Endothelial cell of umbilical vein (primary cell): ENCODE data around the gene UNC5A. TPM values are rescaled to one million over a fixed set of nuclear protein-coding genes. Genes with fewer than 3 reads are reported as not detected.

ENCODE experiments used
- BruUV-seq: library from RNA; stranded (reverse); fragments of 400-500 nt; replicated peaks from 2 replicates; lab custom pipeline; 2021; lab: Mats Ljungman, UMichigan
- CTCF ChIA-PET: fragments of 300-600, 350-600 bp; sonication (Branson Sonifier 250); formaldehyde crosslinking; loops from one replicate; lab custom pipeline; 2021; ENCODE audit warnings: antibody characterized with exemption, inconsistent platforms; lab: Charles Lee
- POLR2A ChIA-PET: fragments of 300-600, 350-600 bp; sonication (Branson Sonifier 250); formaldehyde crosslinking; loops from one replicate; lab custom pipeline; 2021; ENCODE audit warnings: antibody characterized with exemption, inconsistent platforms; lab: Charles Lee
- DNase-seq: peaks from one replicate; pipeline ENCODE4 v3.0.0-alpha.2; 2011; ENCODE audit warnings: low read depth, low spot score
- FAIRE-seq: peaks from 2 replicates; lab custom pipeline; 2011; peaks lifted over from hg19 to GRCh38; lab: Jason Lieb, UNC
- H2AFZ ChIP-seq: 2 replicates; pipeline ENCODE4 v1.6.0; 2012; ENCODE audit warnings: low read depth, low read length, control low read depth, inconsistent platforms
- H3K27ac ChIP-seq: 2 replicates; pipeline ENCODE4 v1.5.1; 2011; ENCODE audit warnings: low read depth, mild to moderate bottlenecking, control low read depth, low read length, moderate library complexity; ENCODE audit not compliant: insufficient read depth
- H3K27me3 ChIP-seq, 2 experiments: 2 replicates each; pipeline versions ENCODE4 v1.6.0 to v1.6.1; 2011; ENCODE audit warnings: low read length in 2 of 2, mixed read lengths in 1 of 2; ENCODE audit not compliant: control insufficient read depth in 2 of 2, insufficient read depth in 2 of 2
- H3K36me3 ChIP-seq, 2 experiments: 2 replicates in 1 of 2; 3 replicates in 1 of 2; pipeline ENCODE4 v1.5.1; 2011; ENCODE audit warnings: low read length in 2 of 2, mild to moderate bottlenecking in 1 of 2, moderate library complexity in 1 of 2; ENCODE audit not compliant: control insufficient read depth in 2 of 2, insufficient read depth in 2 of 2; ENCODE audit errors: extremely low read depth in 1 of 2
- H3K4me1 ChIP-seq: 3 replicates; pipeline ENCODE4 v1.5.1; 2011; ENCODE audit warnings: mild to moderate bottlenecking, low read length; ENCODE audit not compliant: control insufficient read depth, insufficient read depth; ENCODE audit errors: extremely low read depth
- H3K4me2 ChIP-seq: 2 replicates; pipeline ENCODE4 v1.6.1; 2011; ENCODE audit warnings: low read length, control low read depth, mixed read lengths; ENCODE audit not compliant: insufficient read depth
- H3K4me3 ChIP-seq, 3 experiments: fragments of 200-600 bp in 1 of 3; sonication (generic), shearing (Covaris generic) in 1 of 3; replicated peaks in 1 of 3; 2 replicates each; pipeline ENCODE4 v1.5.1; 2011 to 2016; ENCODE audit warnings: control low read depth in 3 of 3, low read length in 3 of 3, mild to moderate bottlenecking in 2 of 3, inconsistent platforms in 1 of 3, low read depth in 1 of 3, moderate library complexity in 1 of 3; ENCODE audit not compliant: insufficient read depth in 1 of 3
- H3K79me2 ChIP-seq: 2 replicates; pipeline ENCODE4 v1.6.0; 2012; ENCODE audit warnings: low read length, inconsistent platforms; ENCODE audit not compliant: control insufficient read depth, insufficient read depth
- H3K9ac ChIP-seq: replicated peaks from 2 replicates; pipeline ENCODE3; 2011; ENCODE audit warnings: low read length, control low read depth; ENCODE audit not compliant: insufficient read depth; ENCODE audit errors: extremely low read depth
- H3K9me1 ChIP-seq: replicated peaks from 3 replicates; pipeline ENCODE4 v1.6.0; 2011; ENCODE audit warnings: mild to moderate bottlenecking, low read length; ENCODE audit not compliant: control insufficient read depth, insufficient read depth; ENCODE audit errors: extremely low read depth
- H3K9me3 ChIP-seq: replicated peaks from 2 replicates; pipeline ENCODE4 v1.5.1; 2012; ENCODE audit warnings: low read length, inconsistent platforms; ENCODE audit not compliant: control insufficient read depth, insufficient read depth
- H4K20me1 ChIP-seq: replicated peaks from 2 replicates; pipeline ENCODE3; 2011; ENCODE audit warnings: mild to moderate bottlenecking, low read length; ENCODE audit not compliant: control insufficient read depth, insufficient read depth; ENCODE audit errors: extremely low read depth
- EZH2 ChIP-seq: IDR thresholded peaks from 2 replicates; pipeline ENCODE4 v1.6.1; 2012; ENCODE audit warnings: borderline replicate concordance, low read depth, mild to moderate bottlenecking, moderate library complexity, low read length, inconsistent platforms; ENCODE audit not compliant: severe bottlenecking
- FOS ChIP-seq: IDR thresholded peaks from 2 replicates; pipeline ENCODE4 v1.6.1; 2011; ENCODE audit warnings: mild to moderate bottlenecking, low read length, moderate library complexity, borderline replicate concordance; ENCODE audit not compliant: insufficient read depth
- GATA2 ChIP-seq: IDR thresholded peaks from 2 replicates; pipeline ENCODE4 v1.7.0; 2011; ENCODE audit warnings: low read depth, mild to moderate bottlenecking, moderate library complexity, mixed read lengths, low read length; ENCODE audit not compliant: insufficient read length, insufficient read depth
- JUN ChIP-seq: IDR thresholded peaks from 2 replicates; pipeline ENCODE4 v1.6.1; 2011; ENCODE audit warnings: borderline replicate concordance, low read depth; ENCODE audit not compliant: insufficient read length, insufficient read depth
- MYC ChIP-seq: IDR thresholded peaks from one replicate; pipeline ENCODE4 v1.6.1; 2011; ENCODE audit warnings: mild to moderate bottlenecking, low read depth, low read length
- POLR2A ChIP-seq: IDR thresholded peaks from 2 replicates; pipeline ENCODE4 v1.6.1; 2012; ENCODE audit warnings: low read depth, mild to moderate bottlenecking, control low read depth, low read length
- POLR2AphosphoS5 ChIP-seq: IDR thresholded peaks from 2 replicates; pipeline ENCODE4 v1.6.1; 2012; ENCODE audit warnings: low read depth, mild to moderate bottlenecking, control low read depth, low read length, moderate library complexity; ENCODE audit not compliant: insufficient read depth
- dilution Hi-C: fragments of 300-500 bp; cut with MboI; formaldehyde crosslinking; loops from one replicate; pipeline ENCODE4 v1.15.0; 2019; ENCODE audit warnings: low sequenced_read_pairs; ENCODE audit not compliant: extremely low pct_ligation_motif_present
- intact Hi-C: fragments of 100-400 bp; cut with micrococcal nuclease; formaldehyde crosslinking; loops from one replicate; pipeline ENCODE4 v1.10.0; 2022
- polyA plus RNA-seq, 4 experiments: library from polyadenylated mRNA; depleted of rRNA in 3 of 4; stranded (reverse) in 3 of 4; unstranded in 1 of 4; fragments of >200 nt; gene quantifications; 2 replicates each; pipeline versions ENCODE4 v1.2.1 to v1.2.3, GENCODE V29; 2011 to 2012; ENCODE audit warnings: missing spikeins in 1 of 4
- total RNA-seq: library from RNA; stranded (reverse); gene quantifications from 2 replicates; pipeline ENCODE4 v1.2.3, GENCODE V29; 2021
- TF ChIP-seq, protein P1 (sequence below): IDR thresholded peaks from 2 replicates; pipeline ENCODE4 v1.6.1; 2011; ENCODE audit not compliant: insufficient read depth, insufficient read length
- TF ChIP-seq, protein P2 (sequence below), 2 donors: IDR thresholded peaks; 1 replicate in 1 of 2; 2 replicates in 1 of 2; pipeline ENCODE4 v1.5.1; 2011; ENCODE audit warnings: low read length in 2 of 2, mild to moderate bottlenecking in 2 of 2, moderate library complexity in 2 of 2, control low read depth in 1 of 2, inconsistent platforms in 1 of 2, low read depth in 1 of 2; ENCODE audit not compliant: insufficient read depth in 1 of 2; ENCODE audit errors: extremely low read depth in 1 of 2

The UNC5A gene
- total and polyA plus RNA-seq, 2 donors (not counting 3 experiments of a cell fraction or from before 2014, with no cell fraction given), result 0.08 to 0.22 TPM

DNA sequence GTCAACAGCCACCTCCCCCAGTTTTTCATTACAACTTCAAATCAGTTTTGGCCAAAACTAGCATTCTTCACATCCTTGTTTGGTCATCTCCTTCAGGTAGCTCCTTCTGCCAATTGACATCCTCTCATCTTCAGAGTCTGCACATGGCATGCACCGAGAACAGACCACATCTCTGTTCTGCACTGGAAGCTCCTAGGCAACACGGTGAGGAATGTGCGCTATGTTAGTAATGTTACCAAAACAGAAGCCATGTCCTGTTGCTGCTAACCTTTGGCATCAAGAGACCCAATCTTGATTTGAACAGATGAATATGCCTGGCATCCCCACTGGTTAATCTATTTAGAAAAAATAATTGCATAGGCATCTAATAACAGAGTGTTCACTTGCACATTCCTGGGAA is 93.9 kb downstream of the UNC5A start:
- TF ChIP-seq JUN (no peak), FOS (no peak), EZH2 (no peak), GATA2 (no peak), POLR2AphosphoS5 (no peak), MYC (no peak), POLR2A (no peak)
- TF ChIP-seq, protein P1, sequence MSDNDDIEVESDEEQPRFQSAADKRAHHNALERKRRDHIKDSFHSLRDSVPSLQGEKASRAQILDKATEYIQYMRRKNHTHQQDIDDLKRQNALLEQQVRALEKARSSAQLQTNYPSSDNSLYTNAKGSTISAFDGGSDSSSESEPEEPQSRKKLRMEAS, result no peak
- TF ChIP-seq, protein P2, sequence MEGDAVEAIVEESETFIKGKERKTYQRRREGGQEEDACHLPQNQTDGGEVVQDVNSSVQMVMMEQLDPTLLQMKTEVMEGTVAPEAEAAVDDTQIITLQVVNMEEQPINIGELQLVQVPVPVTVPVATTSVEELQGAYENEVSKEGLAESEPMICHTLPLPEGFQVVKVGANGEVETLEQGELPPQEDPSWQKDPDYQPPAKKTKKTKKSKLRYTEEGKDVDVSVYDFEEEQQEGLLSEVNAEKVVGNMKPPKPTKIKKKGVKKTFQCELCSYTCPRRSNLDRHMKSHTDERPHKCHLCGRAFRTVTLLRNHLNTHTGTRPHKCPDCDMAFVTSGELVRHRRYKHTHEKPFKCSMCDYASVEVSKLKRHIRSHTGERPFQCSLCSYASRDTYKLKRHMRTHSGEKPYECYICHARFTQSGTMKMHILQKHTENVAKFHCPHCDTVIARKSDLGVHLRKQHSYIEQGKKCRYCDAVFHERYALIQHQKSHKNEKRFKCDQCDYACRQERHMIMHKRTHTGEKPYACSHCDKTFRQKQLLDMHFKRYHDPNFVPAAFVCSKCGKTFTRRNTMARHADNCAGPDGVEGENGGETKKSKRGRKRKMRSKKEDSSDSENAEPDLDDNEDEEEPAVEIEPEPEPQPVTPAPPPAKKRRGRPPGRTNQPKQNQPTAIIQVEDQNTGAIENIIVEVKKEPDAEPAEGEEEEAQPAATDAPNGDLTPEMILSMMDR (IDR thresholded peaks at IDR 0.05; ENCODE audit: extremely low read depth in 1 of 2, insufficient read depth in 1 of 2, low read depth in 1 of 2, low read length in 2 of 2), result no peak
- no peak for FAIRE-seq
- H3K9me3 ChIP-seq, result no peaks in the 10 kb centered on the region
- no peak overlapping the region for H3K4me2 ChIP-seq
- H3K27ac ChIP-seq, result no peak overlapping the region
- peaks cover 8% of the 10 kb centered on the region for H3K4me1 ChIP-seq
- CTCF ChIA-PET, result no interaction called here
- H3K27me3 ChIP-seq, result no peaks in the 10 kb centered on the region
- dilution Hi-C loops, result no loop called here
- intact Hi-C loops, result no loop called here
- H3K79me2 ChIP-seq, result no peaks in the 10 kb centered on the region
- H3K9me1 ChIP-seq, result no peaks in the 10 kb centered on the region
- no peak overlapping the region for H3K9ac ChIP-seq
- no peaks in the 10 kb centered on the region for H4K20me1 ChIP-seq
- H3K4me3 ChIP-seq, result no peak overlapping the region
- no TSS peak for BruUV-seq
- no peak overlapping the region for H2AFZ ChIP-seq
- DNase-seq, result no peak
- POLR2A ChIA-PET, result no interaction called here
- H3K36me3 ChIP-seq, result peaks cover 24 to 46% of the 10 kb centered on the region in 2 experiments
